ENCODE data around the gene SHROOM2. TPM values are rescaled to one million over a fixed set of nuclear protein-coding genes. Genes with fewer than 3 reads are reported as not detected.
A peak's percentile ranks its signal among the peaks of the same experiment; 100 is the strongest.

The SHROOM2 gene
- total and polyA plus RNA-seq, 2 of the 4 experiments (the other 2 are of a cell fraction) = 8.1 to 14.2 TPM

DNA sequence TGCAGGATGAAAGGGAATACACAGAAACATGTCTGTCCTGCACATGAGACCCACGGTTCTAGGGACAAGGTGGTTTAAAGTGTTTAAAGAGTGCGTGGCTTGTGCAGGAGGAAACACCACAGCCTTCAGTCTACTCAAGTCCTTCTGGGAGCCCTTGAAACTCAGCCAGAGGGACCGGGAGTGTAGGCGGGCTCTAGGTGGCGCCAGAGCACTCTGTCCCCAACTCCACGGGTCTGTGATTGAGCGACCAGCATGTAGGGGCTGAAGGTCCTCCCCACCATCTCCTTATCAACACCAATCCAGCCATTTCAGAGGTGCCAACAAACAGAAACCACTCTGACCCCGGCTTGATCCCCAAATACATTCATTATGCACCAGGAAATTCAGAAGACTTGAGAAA, 98.9 kb downstream of the SHROOM2 start:
- Histone ChIP-seq H2AFZ (replicated peaks; ENCODE audit: low read length, poor library complexity) (peak overlapping the region; percentile 50), H3K18ac (ENCODE audit: low read depth, low read length) (peak overlapping the region; percentile 83; the same call in 1 of the 2 replicates), H4K5ac (ENCODE audit: low read depth, low read length) (no peak overlapping the region), H3K79me1 (ENCODE audit: low read depth in 1 of 2, low read length in 2 of 2) (no peaks in the 10 kb centered on the region), H3K36me3 (ENCODE audit: control insufficient read depth, insufficient read depth, low read length) (no peaks in the 10 kb centered on the region), H2BK20ac (ENCODE audit: low read depth, low read length) (peak overlapping the region; percentile 65; the same call in 1 of the 2 replicates), H3K27me3 (ENCODE audit: control insufficient read depth, insufficient read depth, low read length) (no peaks in the 10 kb centered on the region), H4K20me1 (ENCODE audit: insufficient read depth, low read length) (no peaks in the 10 kb centered on the region), H3K23ac (ENCODE audit: low read depth, low read length) (no peak overlapping the region), H4K91ac (ENCODE audit: insufficient read depth, low read depth, low read length) (peak overlapping the region; percentile 49; the same call in 1 of the 2 replicates), H3K4me1 (ENCODE audit: control insufficient read depth, insufficient read depth, low read length) (peaks cover 8% of the 10 kb centered on the region), H3K56ac (ENCODE audit: extremely low read depth, insufficient read depth, low read length) (no peak overlapping the region), H2AK9ac (replicated peaks; ENCODE audit: low read depth, low read length, poor library complexity) (no peak overlapping the region), H3K4me2 (ENCODE audit: low read depth, low read length) (no peak overlapping the region), H4K8ac (ENCODE audit: low read depth in 2 of 2, low read length in 2 of 2) (peak overlapping the region in 1 of 2 experiments; percentile 59; a peak in 1 of 4 replicates), H3K4ac (ENCODE audit: low read depth, low read length) (peak overlapping the region; percentile 47; the same call in 1 of the 2 replicates), H3K4me3 (ENCODE audit: insufficient read depth, low read depth, low read length) (no peak overlapping the region), H3K27ac (ENCODE audit: insufficient read depth, low read length) (no peak overlapping the region), H2AK5ac (ENCODE audit: low read depth, low read length) (no peak overlapping the region; the same call in 1 of the 2 replicates), H3K9me1 (ENCODE audit: insufficient read depth, low read length) (no peaks in the 10 kb centered on the region), H3K14ac (replicated peaks; ENCODE audit: low read depth, low read length) (no peak overlapping the region), H2BK15ac (ENCODE audit: low read depth, low read length) (no peak overlapping the region), H3K9ac (ENCODE audit: low read depth, low read length) (no peak overlapping the region), H2BK5ac (ENCODE audit: low read depth, low read length, poor library complexity, severe bottlenecking) (no peak overlapping the region), H3K9me3 (ENCODE audit: control insufficient read depth, insufficient read depth, low read length) (no peaks in the 10 kb centered on the region), H2BK120ac (ENCODE audit: low read depth, low read length) (peak overlapping the region; percentile 77)
- BruUV-seq (replicated peaks) = no TSS peak
- in situ Hi-C loops (cut with MboI; ENCODE audit: low sequenced_read_pairs) (loop anchor here (10.0 to 25.0 kb wide), 2 partner anchors 110 to 227 kb away; no protein-coding TSS in a partner anchor), dilution Hi-C loops (cut with HindIII; ENCODE audit: low sequenced_read_pairs, unreplicated experiment) (no loop called here), intact Hi-C loops (cut with micrococcal nuclease) (loop anchor here (2.0 kb wide), 2 partner anchors 110 to 234 kb away; no protein-coding TSS in a partner anchor)
- WGBS, 2 experiments (ENCODE audit: extremely low coverage in 2 of 2, insufficient read length in 1 of 2) = 43% methylated on average over 1 of the region's 8 CpGs; no CpG with 5 or more reads in 1 of the 2 experiments
- ChIA-PET POLR2A (ENCODE audit: unreplicated experiment) (interaction anchor here (0.7 kb wide), 1 partner anchor 159 kb away, joined by 20 read pairs; no protein-coding TSS in a partner anchor), CTCF (interaction anchor here (1.0 kb wide), 1 partner anchor 234 kb away, joined by 3 read pairs; no protein-coding TSS in a partner anchor)
- TF ChIP-seq MAZ (IDR thresholded peaks at IDR 0.05; ENCODE audit: borderline replicate concordance, low read depth, low read length) (no peak), RCOR1 (IDR thresholded peaks at IDR 0.05; ENCODE audit: insufficient replicate concordance, low read length) (no peak), CEBPB (IDR thresholded peaks at IDR 0.05; ENCODE audit: low read depth, low read length) (no peak), RFX5 (IDR thresholded peaks at IDR 0.05; ENCODE audit: low read depth, low read length) (no peak), CHD1 (IDR thresholded peaks at IDR 0.05; ENCODE audit: low read depth, low read length) (no peak), RAD21 (IDR thresholded peaks at IDR 0.05; ENCODE audit: low read length) (peak; percentile 78), FOS (IDR thresholded peaks at IDR 0.05; ENCODE audit: low read depth, low read length) (no peak), MAFK (IDR thresholded peaks at IDR 0.05; ENCODE audit: low read depth, low read length) (no peak), POLR2A (IDR thresholded peaks at IDR 0.05; ENCODE audit: low read depth, low read length) (peak; percentile 28; the same call in 1 of the 2 replicates), NFE2L2 (IDR thresholded peaks at IDR 0.05; ENCODE audit: low read depth, low read length) (no peak), MXI1 (IDR thresholded peaks at IDR 0.05; ENCODE audit: borderline replicate concordance, low read depth, low read length) (no peak), SMC3 (IDR thresholded peaks at IDR 0.05; ENCODE audit: low read depth, low read length) (peak; percentile 67), CTCF (conservative IDR thresholded peaks at IDR 0.05; ENCODE audit: low read depth, low read length) (peak; percentile 73), BHLHE40 (IDR thresholded peaks at IDR 0.05; ENCODE audit: low read depth, low read length) (no peak)
- TF ChIP-seq, protein P1, sequence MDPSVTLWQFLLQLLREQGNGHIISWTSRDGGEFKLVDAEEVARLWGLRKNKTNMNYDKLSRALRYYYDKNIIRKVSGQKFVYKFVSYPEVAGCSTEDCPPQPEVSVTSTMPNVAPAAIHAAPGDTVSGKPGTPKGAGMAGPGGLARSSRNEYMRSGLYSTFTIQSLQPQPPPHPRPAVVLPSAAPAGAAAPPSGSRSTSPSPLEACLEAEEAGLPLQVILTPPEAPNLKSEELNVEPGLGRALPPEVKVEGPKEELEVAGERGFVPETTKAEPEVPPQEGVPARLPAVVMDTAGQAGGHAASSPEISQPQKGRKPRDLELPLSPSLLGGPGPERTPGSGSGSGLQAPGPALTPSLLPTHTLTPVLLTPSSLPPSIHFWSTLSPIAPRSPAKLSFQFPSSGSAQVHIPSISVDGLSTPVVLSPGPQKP (IDR thresholded peaks at IDR 0.05; ENCODE audit: borderline replicate concordance, low read depth, low read length) = no peak
- TF ChIP-seq, protein P2, sequence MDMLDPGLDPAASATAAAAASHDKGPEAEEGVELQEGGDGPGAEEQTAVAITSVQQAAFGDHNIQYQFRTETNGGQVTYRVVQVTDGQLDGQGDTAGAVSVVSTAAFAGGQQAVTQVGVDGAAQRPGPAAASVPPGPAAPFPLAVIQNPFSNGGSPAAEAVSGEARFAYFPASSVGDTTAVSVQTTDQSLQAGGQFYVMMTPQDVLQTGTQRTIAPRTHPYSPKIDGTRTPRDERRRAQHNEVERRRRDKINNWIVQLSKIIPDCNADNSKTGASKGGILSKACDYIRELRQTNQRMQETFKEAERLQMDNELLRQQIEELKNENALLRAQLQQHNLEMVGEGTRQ (IDR thresholded peaks at IDR 0.05; ENCODE audit: low read depth, low read length) = no peak
- peak; percentile 71 for DNase-seq
- ATAC-seq (ENCODE audit: low read depth) = peak; percentile 80
